Stimulated activated CD4-positive, alpha-beta T cell treated with anti-CD3 and anti-CD28 coated beads, Interleukin-2, amount 100 ng/mL, for 4 hours (primary cell): ENCODE data around the gene RAB36.

Experiments used
- DNase-seq: peaks from one replicate; pipeline ENCODE4 v3.0.0-alpha.2; 2020; ENCODE audit warnings: low read depth

Gene RAB36

GRCh38 chr22:23182309-23183060 is 37.2 kb downstream of the RAB36 start:
- DNase-seq, result peak; percentile 51

- no peak for DNase-seq
These were observed 37.9 kb downstream of the RAB36 start for GRCh38 chr22:23183061-23183698.

GRCh38 chr22:23184100-23184763 is 39.0 kb downstream of the RAB36 start:
- no peak for DNase-seq

- no peak for DNase-seq
These were observed 39.5 kb downstream of the RAB36 start for GRCh38 chr22:23184764-23185113.

- DNase-seq, result no peak
These were observed 41.9 kb downstream of the RAB36 start for GRCh38 chr22:23187211-23187610.

GRCh38 chr22:23187871-23188700 is 42.8 kb downstream of the RAB36 start:
- no peak for DNase-seq

- no peak for DNase-seq
These were observed 45.2 kb downstream of the RAB36 start for GRCh38 chr22:23190526-23190925.

- DNase-seq, result no peak
These were observed 46.9 kb downstream of the RAB36 start for GRCh38 chr22:23192133-23192532.

GRCh38 chr22:23192558-23192957 is 47.3 kb downstream of the RAB36 start:
- DNase-seq, result no peak

- no peak for DNase-seq
These were observed 48.0 kb downstream of the RAB36 start for GRCh38 chr22:23193196-23193827.

GRCh38 chr22:23193882-23194281 is 48.6 kb downstream of the RAB36 start:
- DNase-seq, result no peak

- no peak for DNase-seq
These were observed 50.9 kb downstream of the RAB36 start for GRCh38 chr22:23196165-23196564.

- no peak for DNase-seq
These were observed 52.6 kb downstream of the RAB36 start for GRCh38 chr22:23197836-23198235.

GRCh38 chr22:23199159-23199558 is 53.9 kb downstream of the RAB36 start:
- DNase-seq, result no peak

- no peak for DNase-seq
These were observed 55.6 kb downstream of the RAB36 start for GRCh38 chr22:23200898-23201297.

GRCh38 chr22:23202812-23203451 is 57.7 kb downstream of the RAB36 start:
- DNase-seq, result no peak

- no peak for DNase-seq
These were observed 58.3 kb downstream of the RAB36 start for GRCh38 chr22:23203452-23204124.

- no peak for DNase-seq
These were observed 58.8 kb downstream of the RAB36 start for GRCh38 chr22:23204125-23204488.

- DNase-seq, result no peak
These were observed 59.4 kb downstream of the RAB36 start for GRCh38 chr22:23204541-23205157.

GRCh38 chr22:23205339-23206049 is 60.2 kb downstream of the RAB36 start:
- DNase-seq, result no peak
